Stimulated activated CD8-positive, alpha-beta memory T cell treated with anti-CD3 and anti-CD28 coated beads, Interleukin-2, amount 100 ng/mL, for 1 hour (primary cell): ENCODE results near the gene ADGRL3.

ENCODE experiments used
- DNase-seq, 2 donors: peaks; one replicate each; pipeline ENCODE4 v3.0.0-alpha.2; 2020; ENCODE audit warnings: low read depth in 2 of 2

The ADGRL3 gene

DNA sequence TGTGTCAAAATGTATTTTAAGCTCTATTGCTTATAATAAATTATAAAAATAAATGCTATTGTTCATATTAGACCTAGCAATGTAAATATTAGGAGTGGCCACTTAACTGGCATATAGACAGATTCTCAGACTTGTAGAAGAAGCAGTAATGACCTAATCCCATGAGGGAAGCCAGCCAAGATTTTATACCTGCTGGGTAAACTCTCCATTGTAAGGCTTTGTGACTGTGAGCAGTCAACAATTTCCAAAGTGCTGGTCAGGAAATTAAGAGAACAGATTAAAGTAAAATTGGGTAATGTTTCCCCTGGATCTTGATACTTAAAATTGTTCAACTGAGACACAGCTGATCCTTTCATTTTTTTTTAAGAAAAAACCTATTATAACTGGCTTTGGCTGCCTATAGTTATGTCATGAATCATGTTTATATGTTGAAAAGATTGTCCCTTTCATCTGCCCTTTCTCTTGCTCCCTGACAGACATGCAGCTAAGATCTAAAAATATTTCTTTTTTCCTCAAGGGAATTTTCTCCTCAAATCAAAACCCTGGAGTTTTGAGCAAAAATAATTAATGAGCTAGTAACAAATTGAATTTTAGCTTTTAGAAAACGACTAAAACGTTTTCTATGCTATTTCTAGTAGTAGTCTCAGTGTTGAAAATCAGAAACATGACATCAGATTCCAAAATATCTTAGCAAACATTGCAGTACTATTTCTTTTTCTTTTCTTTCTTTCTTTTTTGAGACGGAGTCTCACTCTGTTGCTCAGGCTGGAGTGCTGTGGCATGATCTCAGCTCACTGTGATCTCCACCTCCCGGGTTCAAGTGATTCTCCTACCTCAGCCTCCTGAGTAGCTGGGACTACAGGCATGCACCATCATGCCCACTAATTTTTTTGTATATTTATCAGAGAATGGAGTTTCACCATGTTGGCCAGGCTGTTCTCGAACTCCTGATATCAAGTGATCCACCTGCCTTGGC, 77.9 kb downstream of the ADGRL3 start:
- no peak for DNase-seq

DNA sequence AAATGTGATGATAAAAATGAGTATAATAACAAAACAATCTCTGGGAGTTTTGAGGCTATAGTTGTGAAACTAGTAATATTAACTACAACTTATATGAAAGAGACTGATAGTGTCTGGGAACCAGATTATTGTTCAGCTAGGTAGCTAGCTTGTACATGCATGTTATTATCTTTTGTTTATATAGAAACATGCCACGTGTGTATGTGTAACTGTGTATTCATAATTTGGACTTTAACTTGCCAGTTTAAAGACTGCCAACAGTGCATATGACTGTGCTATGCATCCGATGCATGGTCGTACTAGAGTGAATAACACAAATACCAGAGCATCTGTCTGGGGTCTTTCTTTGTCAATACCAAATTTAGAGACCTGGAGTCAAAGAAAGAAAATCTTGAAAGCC, 92.2 kb downstream of the ADGRL3 start:
- DNase-seq = no peak

DNA sequence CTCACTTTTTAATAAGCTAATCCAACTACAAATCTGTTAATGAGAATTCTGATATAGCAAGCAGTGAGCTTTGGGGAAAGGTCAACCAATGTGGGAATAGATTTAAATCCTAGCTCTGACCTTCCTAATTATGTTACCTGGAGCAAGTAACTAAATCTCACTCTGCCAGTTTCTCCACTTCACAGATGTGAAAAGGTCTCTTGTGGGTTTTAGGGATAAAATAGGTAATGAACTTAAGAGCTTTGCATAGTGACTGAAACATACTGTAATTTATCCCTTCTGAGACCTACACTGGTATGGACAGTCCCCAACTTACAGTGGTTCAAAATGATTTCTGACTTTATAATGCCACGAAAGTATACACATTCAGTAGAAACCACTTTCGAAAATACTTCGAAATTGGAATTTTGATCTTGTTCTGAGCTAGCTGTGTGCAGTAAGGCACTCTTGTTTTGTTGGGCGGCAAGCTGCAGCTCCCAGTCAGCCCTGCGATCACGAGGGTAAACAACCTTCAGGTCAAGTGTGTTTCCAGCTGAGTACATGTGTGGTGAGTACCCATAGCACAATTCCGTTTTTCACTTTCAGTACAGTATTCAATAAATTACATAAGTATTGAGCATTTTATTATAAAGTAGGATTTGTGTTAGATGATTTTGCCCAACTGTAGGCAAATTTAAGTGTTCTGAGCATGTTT, 93.7 kb downstream of the ADGRL3 start:
- no peak for DNase-seq

DNA sequence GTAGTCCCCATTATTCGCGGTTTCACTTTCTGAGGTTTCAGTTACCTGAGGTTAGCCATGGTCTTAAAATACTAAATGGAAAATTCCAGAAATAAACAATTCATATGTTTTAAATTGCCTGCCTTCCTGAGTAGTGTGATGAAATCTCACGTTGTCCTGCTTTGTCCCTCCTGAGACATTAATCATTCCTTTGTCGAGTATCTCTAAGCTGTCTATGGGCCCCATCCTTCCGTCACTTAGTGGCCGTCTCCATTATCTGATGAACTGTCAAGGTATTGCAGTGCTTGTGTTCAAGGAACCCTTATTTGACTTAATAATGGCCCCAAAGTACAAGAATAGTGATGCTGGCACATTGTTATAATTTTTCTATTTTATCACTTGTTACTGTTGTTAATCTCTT, 94.8 kb downstream of the ADGRL3 start:
- DNase-seq = no peak

DNA sequence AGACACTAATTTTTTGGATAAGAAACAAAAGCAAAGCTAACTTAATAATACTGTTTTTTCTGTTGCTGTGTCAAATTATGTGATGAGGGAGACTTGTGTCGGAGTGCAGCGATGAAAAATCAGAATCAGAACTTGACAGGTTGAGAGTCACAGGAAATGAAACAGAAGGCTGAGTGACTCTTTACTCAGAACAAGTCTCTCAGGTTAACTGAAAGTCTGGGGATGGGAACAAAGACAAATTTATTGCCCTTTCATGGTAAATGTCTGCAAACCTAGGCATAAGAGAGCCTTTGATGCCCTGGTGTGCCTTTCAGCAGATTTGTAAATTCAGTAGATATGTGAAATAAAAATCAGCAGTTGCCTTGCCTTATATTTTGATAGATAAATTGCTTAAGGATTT, 96.0 kb downstream of the ADGRL3 start:
- no peak for DNase-seq

DNA sequence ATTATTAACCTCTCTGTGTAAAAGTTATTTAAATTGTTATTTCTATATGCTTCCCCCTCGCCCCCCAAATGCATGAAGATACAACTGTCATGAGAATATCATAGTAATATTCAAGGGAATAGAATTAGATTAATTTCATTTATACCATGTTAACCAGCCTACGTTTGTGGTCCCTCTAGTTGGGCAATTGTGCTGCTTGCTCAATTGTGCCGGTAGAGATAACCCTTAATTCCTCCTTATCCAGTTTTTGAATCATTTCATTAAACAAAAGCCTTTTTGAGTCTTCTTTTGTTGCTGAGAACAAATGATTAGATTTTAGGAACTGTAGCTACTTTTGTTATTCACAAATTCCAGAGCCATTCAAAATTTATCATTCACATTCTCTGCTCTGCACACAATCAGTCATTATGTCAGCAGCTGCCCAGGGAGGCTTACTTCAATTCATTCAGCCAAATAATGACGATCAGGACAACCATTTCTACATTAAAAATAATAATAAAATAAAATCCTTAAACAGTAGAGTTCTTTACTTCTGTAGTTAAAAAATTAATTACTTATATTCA, 98.1 kb downstream of the ADGRL3 start:
- DNase-seq = no peak

DNA sequence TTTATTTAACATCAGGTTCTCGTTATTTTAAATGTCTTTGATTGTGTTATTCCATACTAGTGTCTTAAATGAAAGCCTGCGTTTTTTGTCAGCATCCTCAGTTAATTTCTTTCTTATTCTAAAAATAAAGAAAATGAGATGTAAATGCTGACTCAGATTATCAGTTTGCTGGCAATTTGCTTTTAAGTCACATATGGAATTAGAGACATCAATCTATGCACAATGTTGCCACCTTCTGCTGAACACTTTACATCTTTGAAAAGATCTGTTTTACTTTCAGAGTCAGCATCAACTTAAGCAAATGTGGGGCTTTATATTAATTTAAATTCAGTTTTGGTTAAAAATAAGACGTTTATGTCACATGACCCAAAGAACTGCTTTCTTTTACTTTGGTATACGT, 99.2 kb downstream of the ADGRL3 start:
- DNase-seq = no peak

DNA sequence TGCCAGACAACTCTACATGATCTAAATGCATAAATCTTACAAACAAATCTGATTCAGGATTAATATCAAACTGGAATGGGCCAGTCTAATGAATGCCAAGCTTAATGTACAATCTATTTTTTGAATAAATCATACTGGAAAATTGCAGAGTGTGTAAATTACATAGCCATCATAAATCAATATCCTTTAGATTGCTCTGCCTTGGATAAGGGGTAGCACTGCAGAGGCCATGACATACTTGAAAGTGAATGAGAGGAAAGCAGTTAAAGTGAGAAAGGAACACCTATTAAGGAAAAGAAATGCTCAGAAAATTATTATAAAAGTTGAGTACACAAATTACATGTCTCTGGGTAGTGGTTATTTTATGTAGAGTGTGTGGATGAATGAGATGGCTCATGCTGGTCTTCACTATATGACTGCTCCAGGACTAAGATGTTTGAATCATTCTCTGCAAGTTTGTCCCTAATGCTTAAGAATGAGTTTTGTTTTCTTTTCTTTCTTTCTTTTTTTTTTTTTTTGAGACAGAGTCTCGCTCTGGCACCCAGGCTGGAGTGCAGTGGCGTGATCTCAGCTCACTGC, 100.2 kb downstream of the ADGRL3 start:
- DNase-seq = no peak

DNA sequence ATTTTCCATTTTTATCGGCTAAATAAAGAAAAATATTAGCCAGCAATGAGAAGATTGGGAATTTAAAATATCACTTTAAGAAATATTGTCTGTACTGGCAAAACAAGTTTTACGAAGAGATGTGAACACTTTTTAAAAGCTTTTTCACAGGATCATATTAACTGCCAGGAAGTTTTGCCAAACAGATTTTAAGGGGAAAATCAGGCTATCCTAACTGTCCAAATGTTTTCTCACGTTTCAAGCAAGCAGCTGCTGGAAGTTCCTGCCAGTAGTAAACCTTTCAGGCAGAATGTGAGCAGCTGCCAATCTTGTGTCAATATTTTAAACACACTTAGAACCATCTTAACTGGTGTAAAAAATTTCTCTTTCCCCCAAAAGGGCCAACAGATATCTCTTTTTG, 101.1 kb downstream of the ADGRL3 start:
- no peak for DNase-seq

DNA sequence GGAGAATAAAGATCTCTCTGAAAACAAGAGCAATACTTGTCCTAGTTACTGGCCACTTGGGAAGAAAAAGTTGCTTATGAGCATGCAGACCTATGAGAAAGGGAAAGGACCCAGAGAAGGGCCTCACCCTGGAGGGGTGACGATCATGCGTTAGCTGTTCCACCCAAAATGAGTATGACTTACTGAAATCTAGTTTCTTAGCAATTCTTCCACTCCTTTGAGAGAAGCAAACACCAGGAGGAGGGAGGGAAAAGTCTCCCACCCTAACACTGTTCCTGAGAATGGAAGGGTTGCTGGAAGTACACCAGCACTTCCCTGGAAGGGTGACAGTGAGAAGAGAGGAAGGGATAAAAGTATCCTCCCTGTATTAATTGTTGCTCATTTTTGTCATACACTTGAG, 107.9 kb downstream of the ADGRL3 start:
- DNase-seq = no peak

DNA sequence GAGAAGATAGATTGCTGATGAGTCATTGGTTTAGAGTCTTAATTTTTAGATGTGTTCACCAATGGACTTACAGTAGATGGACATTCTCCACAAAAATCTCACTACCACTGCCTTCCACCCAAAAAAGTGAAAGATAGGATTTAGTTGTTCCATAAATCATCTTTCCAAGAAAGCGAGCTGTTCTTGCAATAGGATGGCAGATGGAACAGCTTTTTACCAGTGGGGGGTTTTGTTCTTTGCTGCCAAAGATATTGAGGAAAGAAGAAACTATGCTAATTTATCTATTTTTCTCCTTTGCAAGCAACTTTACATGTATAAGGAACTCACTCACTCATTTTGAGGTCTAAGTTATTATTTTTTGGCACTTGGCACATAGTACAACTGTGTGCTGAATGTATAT, 109.5 kb downstream of the ADGRL3 start:
- DNase-seq = no peak

DNA sequence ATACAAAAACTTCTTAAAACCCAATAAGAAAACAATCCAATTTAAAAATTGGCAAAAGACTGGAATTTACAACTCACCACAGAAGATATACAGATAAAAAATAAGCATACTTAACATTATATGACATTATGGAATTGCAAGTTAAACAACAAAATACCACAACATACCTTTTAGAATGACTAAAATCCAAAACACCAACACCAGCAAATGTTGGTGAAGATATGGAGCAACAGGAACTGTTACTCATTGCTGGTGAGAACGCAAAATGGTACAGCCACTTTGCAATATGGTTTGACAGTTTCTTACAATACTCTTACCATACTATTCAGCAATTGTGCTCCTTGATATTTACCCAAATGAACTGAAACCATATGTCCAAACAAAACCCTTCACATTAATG, 112.4 kb downstream of the ADGRL3 start:
- no peak for DNase-seq

DNA sequence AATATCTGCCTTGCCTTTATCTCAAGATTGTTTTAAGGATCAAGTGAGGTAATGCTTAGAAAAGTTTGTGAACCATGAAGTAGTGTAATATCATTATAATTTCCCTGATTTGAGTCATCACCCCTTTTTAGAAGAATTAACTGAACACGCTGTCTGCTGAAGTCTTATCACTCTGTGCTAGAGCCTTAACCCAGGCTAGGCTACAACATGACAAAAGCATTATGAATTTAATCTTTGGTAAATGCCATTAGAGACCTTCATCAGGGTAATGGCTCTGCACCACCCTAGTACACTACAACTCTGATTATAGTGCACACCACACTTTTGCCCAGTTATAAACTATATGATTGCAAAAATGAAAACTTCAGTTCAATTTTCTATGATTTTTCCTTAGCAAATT, 118.3 kb downstream of the ADGRL3 start:
- DNase-seq = no peak

DNA sequence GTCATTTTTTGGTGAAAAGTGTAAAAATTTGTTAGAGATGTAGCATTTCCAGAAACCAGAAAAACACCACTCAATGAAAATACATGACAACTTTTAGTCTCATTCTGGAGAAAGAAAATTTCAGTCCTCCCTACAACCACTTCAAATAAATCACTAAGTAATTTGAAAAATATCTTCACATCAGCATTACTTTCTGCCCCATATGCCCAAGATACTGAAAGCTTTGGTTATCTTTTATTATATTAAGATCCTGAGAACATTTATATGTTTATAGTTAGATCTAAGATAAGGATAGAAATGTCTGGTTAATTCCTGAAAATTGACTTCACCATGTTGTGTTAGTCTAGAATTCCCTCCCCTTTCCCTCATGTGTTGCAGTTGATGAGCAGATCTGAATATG, 119.0 kb downstream of the ADGRL3 start:
- DNase-seq = no peak

DNA sequence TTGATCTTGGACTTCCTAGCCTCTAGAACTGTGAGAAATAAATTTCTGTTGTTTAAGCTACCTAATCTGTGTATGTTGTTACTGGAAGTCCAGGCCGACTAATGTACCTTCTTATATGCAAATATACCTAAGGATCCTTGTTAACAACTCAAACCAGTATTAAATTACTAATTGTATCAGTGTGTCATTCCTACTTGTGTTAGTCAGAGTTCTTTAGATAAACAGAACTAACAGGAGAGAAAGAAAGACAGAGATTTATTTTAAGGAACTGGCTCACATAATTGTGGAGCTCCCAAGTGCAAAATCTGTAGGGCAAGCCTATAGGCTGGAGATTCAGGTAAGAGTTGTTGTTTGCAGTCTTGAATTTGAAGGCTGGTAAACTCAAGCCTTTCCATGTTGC, 120.0 kb downstream of the ADGRL3 start:
- DNase-seq = no peak

DNA sequence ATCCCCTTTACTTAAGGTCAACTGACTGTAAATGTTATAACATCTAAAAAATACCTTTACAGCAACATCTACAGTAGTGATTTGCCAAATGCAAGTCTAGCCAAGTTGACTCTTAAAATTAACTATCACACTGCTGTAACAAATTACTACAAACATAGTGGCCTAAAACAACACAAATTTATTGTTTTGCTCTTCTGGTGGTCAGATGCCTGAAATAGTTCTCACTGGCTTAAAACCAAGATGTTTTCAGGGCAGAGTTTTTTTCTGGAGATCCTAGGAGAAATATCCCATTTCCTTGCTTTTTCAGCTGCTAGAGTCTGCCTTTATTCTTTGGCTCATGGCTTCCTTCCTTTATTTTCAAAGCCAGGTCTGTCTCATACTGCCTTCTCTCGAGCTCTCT, 120.5 kb downstream of the ADGRL3 start:
- DNase-seq = no peak

DNA sequence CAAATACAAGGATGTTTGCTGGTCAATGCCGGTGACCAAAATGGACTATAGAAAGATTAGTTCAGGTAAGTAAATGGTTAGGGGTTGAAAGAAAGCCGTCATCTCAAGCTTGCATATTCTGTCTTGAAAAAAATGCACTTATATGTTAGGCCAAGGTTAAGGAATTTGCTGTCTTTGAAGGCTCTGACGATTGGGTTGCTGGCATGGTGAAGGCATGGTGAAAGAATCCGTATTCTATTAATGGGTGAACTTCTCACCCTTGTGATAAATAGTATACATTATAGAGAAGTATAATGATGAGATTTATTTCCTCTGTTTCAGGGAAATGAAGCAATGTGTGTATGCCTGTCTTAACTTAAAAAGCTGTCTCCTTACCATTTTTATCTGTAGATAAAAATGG, 132.6 kb downstream of the ADGRL3 start:
- DNase-seq = no peak

DNA sequence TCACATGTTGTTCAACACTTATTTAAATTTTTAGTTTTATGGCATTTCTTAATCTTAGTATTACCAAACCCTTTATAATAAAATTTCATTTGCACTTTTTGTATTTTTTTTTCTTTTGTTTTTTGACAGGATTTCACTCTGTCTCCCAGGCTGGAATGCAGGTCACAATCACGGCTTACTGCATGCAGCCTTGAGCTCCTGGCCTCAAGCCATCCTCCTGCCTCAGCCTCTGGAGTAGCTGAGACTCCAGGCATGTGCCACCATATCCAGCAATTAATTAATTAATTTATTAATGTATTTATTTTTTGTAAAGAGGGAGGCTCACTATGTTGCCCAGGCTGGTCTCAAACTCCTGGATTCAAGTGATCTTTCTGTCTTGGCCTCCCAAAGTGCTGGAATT, 133.4 kb downstream of the ADGRL3 start:
- DNase-seq = no peak

DNA sequence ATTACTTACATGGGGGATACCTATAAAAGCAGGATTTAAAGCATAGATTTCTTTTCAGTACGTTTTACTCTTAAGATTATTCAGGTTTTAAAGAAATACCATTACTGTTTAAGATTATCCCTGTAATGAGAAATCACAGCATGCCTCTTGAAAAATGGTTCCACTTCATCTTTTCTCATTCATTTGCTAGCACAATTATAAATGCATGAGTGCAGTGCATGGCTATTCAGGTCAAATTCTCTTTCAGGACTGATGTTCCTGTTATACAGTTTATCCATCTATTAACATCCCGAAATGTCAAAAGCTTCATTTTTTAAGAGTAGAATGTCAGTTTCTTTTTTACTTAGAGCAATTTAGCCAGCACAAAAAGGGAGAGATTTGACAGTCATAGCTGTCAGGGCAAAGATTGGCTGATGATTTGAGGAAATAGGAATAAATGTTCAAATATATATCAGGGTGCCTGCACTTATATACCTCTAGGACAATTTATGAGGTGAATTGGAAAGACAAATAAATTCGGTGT, 135.2 kb downstream of the ADGRL3 start:
- DNase-seq = no peak

DNA sequence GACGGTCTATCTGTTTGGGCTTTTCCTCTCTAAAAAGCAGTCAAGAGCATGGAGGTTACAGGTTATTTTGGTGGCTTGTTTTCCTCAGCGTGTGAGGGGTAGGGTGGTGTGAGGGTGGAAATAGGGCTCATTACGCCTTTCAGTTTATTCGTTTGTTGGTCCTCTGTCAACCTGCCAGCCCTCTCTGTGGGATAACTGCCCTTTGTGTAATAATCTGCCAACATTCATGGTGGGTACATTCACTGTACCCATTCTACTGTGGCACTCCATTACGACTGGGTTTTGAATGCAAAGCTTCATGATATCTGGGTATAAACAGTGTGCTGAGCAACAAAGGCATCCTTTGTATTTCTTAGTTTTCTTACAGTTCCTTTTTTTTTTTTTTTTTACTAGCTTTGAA, 136.4 kb downstream of the ADGRL3 start:
- no peak for DNase-seq

DNA sequence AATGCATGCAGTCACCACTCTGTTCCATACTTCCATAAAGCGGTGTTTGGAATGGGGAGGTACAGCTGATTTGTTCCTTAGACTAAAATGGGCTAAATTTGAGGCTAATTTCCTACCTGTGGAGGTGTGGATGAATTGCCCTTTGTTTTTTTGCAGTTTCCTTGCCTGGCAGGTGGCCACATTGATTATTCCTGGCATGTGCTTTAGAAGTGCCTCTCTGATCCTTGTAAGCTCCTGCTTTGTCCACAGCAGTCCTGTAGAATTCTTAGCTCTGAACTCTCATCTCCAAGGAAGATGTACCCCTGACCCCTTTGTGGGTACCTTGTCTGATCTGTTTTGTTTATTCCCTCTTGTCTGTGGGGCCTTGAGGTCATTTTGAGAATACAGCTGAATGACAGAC, 136.8 kb downstream of the ADGRL3 start:
- no peak for DNase-seq

DNA sequence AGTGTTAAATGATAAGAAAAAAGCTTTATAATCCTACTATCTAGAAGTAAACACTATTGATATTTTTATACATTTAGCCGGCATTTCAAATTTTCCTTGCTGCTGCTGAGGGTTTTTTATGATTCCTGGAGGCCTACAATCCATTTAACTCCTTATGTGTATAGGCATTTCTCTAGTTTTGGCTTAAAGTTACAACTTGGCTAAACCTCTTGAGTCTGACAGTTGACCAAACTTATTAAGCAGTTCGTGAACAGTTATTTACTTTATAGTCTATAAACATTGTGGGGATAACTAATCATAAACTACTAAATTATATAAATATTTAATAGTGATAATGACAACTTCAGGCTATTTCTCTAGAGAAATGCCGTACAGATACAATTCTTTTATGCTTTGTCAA, 141.9 kb downstream of the ADGRL3 start:
- DNase-seq = no peak
